Endodermal cell (in vitro differentiated cells): ENCODE measurements around the gene KRTCAP2. TPM values are rescaled to one million over a fixed set of nuclear protein-coding genes. Genes with fewer than 3 reads are reported as not detected.

ENCODE experiments used
- DNase-seq: peaks from one replicate; pipeline ENCODE4 v3.0.0-alpha.2; 2017
- H3K27ac ChIP-seq: 2 replicates; pipeline ENCODE4 v1.5.1; 2013; ENCODE audit warnings: mild to moderate bottlenecking, low read depth, low read length, moderate library complexity
- H3K27me3 ChIP-seq: 2 replicates; pipeline ENCODE4 v1.6.1; 2013; ENCODE audit warnings: mild to moderate bottlenecking, low read length, moderate library complexity; ENCODE audit not compliant: insufficient read depth, control insufficient read depth, poor library complexity, severe bottlenecking
- H3K36me3 ChIP-seq: 2 replicates; pipeline ENCODE4 v1.7.0; 2013; ENCODE audit warnings: mild to moderate bottlenecking, low read length, moderate library complexity; ENCODE audit not compliant: control insufficient read depth, insufficient read depth
- H3K4me1 ChIP-seq: one replicate; pipeline ENCODE4 v1.7.0; 2013; ENCODE audit warnings: low read length; ENCODE audit not compliant: control insufficient read depth, insufficient read depth
- H3K4me3 ChIP-seq: 2 replicates; pipeline ENCODE4 v1.5.1; 2013; ENCODE audit warnings: mild to moderate bottlenecking, low read length, moderate library complexity
- H3K9ac ChIP-seq: 2 replicates; pipeline ENCODE4 v1.6.1; 2013; ENCODE audit warnings: mild to moderate bottlenecking, low read length, moderate library complexity; ENCODE audit not compliant: poor library complexity, severe bottlenecking; ENCODE audit errors: extremely low read depth
- H3K9me3 ChIP-seq: 2 replicates; pipeline ENCODE4 v1.6.1; 2013; ENCODE audit warnings: mild to moderate bottlenecking, low read length, moderate library complexity; ENCODE audit not compliant: control insufficient read depth
- H3K27ac Mint-ChIP-seq: 2 replicates; pipeline ENCODE4 v1.8.0; 2020; ENCODE audit warnings: mixed read lengths
- H3K27me3 Mint-ChIP-seq: 2 replicates; pipeline ENCODE4 v1.8.0; 2021; ENCODE audit warnings: mild to moderate bottlenecking, mixed read lengths; ENCODE audit not compliant: insufficient read depth
- H3K36me3 Mint-ChIP-seq: 2 replicates; pipeline ENCODE4 v1.8.0; 2020; ENCODE audit warnings: low read depth, mixed read lengths
- H3K4me1 Mint-ChIP-seq: 2 replicates; pipeline ENCODE4 v1.8.0; 2020; ENCODE audit warnings: mixed read lengths
- H3K4me3 Mint-ChIP-seq: 2 replicates; pipeline ENCODE4 v1.8.0; 2020; ENCODE audit warnings: mild to moderate bottlenecking, moderate library complexity, mixed read lengths
- H3K9me3 Mint-ChIP-seq: 2 replicates; pipeline ENCODE4 v1.8.0; 2020; ENCODE audit warnings: mild to moderate bottlenecking, mixed read lengths
- WGBS, 2 experiments: methylation state at CpG; one replicate each; pipeline versions ENCODE4 v1.1.5 to v1.1.7; 2013; ENCODE audit warnings: missing lambda C conversion rate in 2 of 2, mixed read lengths in 1 of 2; ENCODE audit not compliant: insufficient coverage in 1 of 2, insufficient read length in 1 of 2; 5-methylcytosine and 5-hydroxymethylcytosine counted together
- total RNA-seq, 2 donors: library from RNA; stranded (reverse); fragmentation: NEBNext Ultra II Directional in 1 of 2; extraction: Animal tissue kit (Norgen Biotek cat#: 25700) in 1 of 2; gene quantifications; 2 replicates in 1 of 2; 3 replicates in 1 of 2; pipeline ENCODE4 v1.2.1, GENCODE V29; 2021
- TF ChIP-seq, protein P1 (sequence below): fragments of 200-600 bp; sonication (generic); conservative IDR thresholded peaks from 2 replicates; pipeline ENCODE4 v1.5.0; 2021; ENCODE audit warnings: antibody characterized with exemption, mild to moderate bottlenecking

KRTCAP2 gene
- total RNA-seq, 2 donors from 2014 or later: 143 to 152 TPM

DNA sequence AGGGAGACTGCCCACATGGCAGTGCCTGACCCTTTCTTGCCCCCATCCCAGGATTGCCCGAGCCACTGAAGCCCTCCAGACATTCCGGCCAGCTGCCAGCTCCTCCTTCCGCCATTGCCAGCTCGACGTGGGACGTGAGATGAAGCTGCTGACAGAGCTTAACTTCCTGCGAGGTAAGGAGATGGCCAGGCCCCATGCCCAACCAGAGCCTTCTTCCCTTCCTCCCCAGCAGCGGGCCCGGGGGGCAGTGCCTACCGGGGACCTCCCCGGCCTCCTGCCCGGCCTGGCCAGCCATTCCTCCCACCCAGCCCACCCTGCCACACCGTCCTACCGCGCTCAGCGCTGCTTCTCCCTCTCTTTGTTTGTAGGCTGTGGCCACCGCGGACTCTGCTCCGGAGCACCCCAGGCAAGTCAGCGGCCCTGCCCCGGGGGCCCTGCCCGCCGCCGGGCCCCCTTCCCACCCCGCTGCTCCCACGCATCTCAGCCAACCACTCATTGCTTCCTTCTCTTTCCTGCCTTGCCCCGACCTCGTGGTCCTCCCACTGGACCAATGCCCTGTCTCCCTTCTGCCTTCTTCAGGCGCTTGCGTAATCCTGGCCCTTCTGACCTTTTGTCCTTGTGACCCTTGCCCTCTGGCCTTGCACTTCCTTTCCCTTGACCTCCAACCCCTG is 5.5 kb upstream of the KRTCAP2 start:
- no peaks in the 10 kb centered on the region for H3K9me3 ChIP-seq
- peaks cover 17% of the 10 kb centered on the region for H3K36me3 ChIP-seq
- Mint-ChIP-seq H3K9me3 (no peaks in the 10 kb centered on the region), H3K36me3 (peaks cover 7% of the 10 kb centered on the region), H3K27ac (no peak overlapping the region), H3K4me3 (no peak overlapping the region), H3K27me3 (peaks cover 16% of the 10 kb centered on the region), H3K4me1 (peaks cover 4% of the 10 kb centered on the region)
- H3K27ac ChIP-seq: no peak overlapping the region
- no peaks in the 10 kb centered on the region for H3K27me3 ChIP-seq
- H3K4me1 ChIP-seq: no peaks in the 10 kb centered on the region
- H3K9ac ChIP-seq: no peak overlapping the region
- H3K4me3 ChIP-seq: no peak overlapping the region
- 90 to 91% methylated on average over 20 to 30 of the region's 30 CpGs for WGBS, 2 experiments
- TF ChIP-seq, protein P1, sequence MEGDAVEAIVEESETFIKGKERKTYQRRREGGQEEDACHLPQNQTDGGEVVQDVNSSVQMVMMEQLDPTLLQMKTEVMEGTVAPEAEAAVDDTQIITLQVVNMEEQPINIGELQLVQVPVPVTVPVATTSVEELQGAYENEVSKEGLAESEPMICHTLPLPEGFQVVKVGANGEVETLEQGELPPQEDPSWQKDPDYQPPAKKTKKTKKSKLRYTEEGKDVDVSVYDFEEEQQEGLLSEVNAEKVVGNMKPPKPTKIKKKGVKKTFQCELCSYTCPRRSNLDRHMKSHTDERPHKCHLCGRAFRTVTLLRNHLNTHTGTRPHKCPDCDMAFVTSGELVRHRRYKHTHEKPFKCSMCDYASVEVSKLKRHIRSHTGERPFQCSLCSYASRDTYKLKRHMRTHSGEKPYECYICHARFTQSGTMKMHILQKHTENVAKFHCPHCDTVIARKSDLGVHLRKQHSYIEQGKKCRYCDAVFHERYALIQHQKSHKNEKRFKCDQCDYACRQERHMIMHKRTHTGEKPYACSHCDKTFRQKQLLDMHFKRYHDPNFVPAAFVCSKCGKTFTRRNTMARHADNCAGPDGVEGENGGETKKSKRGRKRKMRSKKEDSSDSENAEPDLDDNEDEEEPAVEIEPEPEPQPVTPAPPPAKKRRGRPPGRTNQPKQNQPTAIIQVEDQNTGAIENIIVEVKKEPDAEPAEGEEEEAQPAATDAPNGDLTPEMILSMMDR: no peak
- peak; percentile 36 for DNase-seq

DNA sequence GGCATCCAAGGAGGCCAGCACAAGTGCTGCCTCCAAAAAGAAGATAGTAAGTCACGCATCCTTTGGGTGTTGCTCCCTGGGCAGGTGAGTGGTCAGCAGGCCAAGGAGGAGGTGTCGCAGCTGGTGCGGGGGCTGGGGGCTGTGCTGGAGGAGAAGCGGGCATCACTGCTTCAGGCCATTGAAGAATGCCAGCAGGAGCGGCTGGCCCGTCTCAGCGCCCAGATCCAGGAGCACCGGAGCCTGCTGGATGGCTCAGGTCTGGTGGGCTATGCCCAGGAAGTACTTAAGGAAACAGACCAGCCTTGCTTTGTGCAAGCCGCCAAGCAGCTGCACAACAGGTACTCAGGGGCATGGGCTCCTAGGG is 4.8 kb upstream of the KRTCAP2 start:
- peaks cover 17% of the 10 kb centered on the region for H3K36me3 ChIP-seq
- H3K4me3 ChIP-seq: no peak overlapping the region
- DNase-seq: no peak
- no peaks in the 10 kb centered on the region for H3K9me3 ChIP-seq
- H3K27me3 Mint-ChIP-seq: peaks cover 15% of the 10 kb centered on the region
- TF ChIP-seq, protein P1: no peak
- H3K4me1 Mint-ChIP-seq: peaks cover 7% of the 10 kb centered on the region
- H3K4me3 Mint-ChIP-seq: no peak overlapping the region
- no peaks in the 10 kb centered on the region for H3K4me1 ChIP-seq
- H3K9ac ChIP-seq: no peak overlapping the region
- peaks cover 7% of the 10 kb centered on the region for H3K36me3 Mint-ChIP-seq
- 87 to 90% methylated on average over 9 of the region's 9 CpGs for WGBS, 2 experiments
- no peaks in the 10 kb centered on the region for H3K9me3 Mint-ChIP-seq
- no peaks in the 10 kb centered on the region for H3K27me3 ChIP-seq
- no peak overlapping the region for H3K27ac ChIP-seq
- no peak overlapping the region for H3K27ac Mint-ChIP-seq

DNA sequence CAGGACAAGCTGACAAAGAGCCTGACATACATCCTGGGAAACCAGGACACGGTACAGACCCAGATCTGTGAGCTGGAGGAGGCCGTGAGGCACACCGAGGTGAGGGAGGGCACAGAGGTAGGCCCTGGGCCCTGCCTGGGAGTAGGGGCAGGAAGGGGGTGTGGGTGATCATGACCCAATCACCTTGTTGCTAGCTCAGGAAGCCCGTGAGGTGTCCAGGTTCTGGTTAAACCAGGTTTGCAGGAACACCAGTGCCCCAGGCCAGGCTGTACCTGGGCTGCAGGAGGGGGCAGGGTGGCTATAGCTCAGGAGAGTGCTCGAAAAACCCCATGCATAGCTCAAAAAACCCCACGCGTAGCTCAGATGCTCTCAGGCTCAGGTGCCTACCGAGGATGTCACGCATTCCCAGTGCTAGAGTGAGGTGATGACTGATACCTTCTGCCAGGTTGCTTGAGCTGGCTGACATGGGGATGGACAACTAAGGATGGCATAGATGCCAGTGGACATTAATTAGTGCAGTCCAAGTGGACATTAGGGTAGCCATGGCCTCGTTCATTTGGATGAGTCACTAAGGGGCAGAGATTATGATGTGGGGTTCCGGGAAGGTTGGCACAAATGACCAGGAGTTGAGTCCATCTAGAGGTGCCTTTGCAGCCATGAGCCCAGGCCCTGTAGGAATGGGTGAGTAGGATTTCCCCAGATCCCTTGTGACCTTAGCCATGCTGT is 4.3 kb upstream of the KRTCAP2 start:
- Mint-ChIP-seq H3K27ac (no peak overlapping the region), H3K36me3 (peaks cover 7% of the 10 kb centered on the region), H3K27me3 (peaks cover 15% of the 10 kb centered on the region), H3K4me3 (no peak overlapping the region), H3K4me1 (peaks cover 10% of the 10 kb centered on the region), H3K9me3 (no peaks in the 10 kb centered on the region)
- Histone ChIP-seq H3K27ac (no peak overlapping the region), H3K9me3 (no peaks in the 10 kb centered on the region), H3K9ac (no peak overlapping the region), H3K4me3 (no peak overlapping the region), H3K36me3 (peaks cover 17% of the 10 kb centered on the region), H3K4me1 (no peaks in the 10 kb centered on the region), H3K27me3 (no peaks in the 10 kb centered on the region)
- DNase-seq: peak; percentile 33
- TF ChIP-seq, protein P1: no peak
- WGBS, 2 experiments: 88 to 98% methylated on average over 10 to 11 of the region's 11 CpGs
